ENCODE data around the gene CYP4A22. TPM values are rescaled to one million over a fixed set of nuclear protein-coding genes. Genes with fewer than 3 reads are reported as not detected.
"Not testable (repeated sequence)": the region's sequence is repeated elsewhere in the genome, so short reads cannot be mapped to it uniquely, and the experiment has no call there.

CYP4A22 gene
- total RNA-seq, 1 experiment from 2014 or later = not detected

DNA sequence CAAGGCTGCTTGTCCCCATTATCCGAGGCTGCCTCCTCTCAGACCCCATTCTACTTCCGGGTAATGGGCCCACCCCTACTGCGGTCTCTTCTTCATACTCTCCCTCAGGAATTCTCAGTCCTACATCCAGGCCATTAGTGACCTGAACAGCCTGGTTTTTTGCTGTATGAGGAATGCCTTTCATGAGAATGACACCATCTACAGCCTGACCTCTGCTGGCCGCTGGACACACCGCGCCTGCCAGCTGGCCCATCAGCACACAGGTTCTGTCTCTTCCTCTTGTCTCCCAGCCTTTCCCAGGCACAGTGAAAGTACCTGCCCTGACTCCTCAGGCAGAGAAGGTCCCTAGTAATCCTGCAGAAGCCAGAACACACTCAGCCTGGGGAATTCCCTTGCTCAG lies 6.4 kb downstream of the CYP4A22 start:
- H3K27me3 ChIP-seq, H3K4me3 ChIP-seq, DNase-seq: not testable (repeated sequence)

DNA sequence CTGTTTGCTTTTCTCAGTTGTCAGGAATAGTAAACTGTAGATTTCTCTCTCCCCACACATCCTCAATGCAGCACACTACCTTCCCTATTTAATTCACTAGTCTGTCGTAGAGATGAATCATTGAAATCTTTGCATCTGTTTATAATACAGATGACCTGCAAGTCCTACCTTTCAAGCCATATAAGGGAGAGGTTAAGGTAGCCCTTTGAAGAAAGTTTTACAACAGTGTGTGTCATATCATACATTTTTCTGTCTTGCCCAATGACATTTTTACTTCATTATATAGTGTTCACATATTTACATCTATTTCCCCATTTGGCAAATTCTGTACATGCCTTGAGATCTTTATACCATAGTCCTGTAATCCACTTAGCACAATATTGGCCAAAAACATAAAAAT lies 9.3 kb downstream of the CYP4A22 start:
- H3K4me3 ChIP-seq, DNase-seq, H3K27me3 ChIP-seq, H3K36me3 ChIP-seq, H3K9me3 ChIP-seq: not testable (repeated sequence)

More for the DNA sequence above, 6.4 kb downstream of the CYP4A22 start:
- not testable (repeated sequence) for H3K36me3 ChIP-seq, H3K9me3 ChIP-seq

DNA sequence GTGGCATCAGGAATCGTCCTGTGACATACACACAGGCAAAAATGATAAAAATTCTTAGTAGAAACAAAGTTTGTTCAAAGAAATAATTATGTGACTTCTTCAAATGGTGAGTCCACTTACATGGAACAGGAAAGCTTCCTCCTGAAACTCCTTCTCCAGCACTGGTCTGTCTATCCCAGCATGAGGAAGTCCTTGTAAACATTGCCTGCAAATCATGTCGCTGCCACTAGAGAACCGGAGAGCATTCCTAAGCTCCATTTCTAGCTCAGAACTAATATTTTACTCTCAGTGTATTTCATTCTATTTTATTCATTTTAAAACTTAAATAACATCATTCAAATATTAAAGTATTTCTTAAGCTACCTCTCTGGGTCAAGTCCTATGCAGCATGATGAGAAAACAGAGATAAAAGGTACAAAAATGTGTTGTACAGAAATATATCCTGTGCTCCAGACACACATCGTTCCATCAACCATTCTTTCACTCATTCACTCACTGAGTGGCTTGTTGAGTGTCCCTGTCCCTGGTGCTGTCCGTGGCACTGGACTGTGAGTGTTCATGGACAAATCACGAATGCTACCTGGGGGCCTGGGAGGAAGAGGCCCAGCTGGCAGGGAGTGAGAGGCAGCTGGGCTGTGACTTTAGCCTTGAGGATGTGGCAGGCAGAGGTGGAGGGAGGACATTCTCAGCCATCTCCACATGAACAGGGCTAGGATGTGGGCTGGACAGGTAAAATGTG lies 10.0 kb downstream of the CYP4A22 start:
- no peaks in the 10 kb centered on the region for H3K9me3 ChIP-seq

DNA sequence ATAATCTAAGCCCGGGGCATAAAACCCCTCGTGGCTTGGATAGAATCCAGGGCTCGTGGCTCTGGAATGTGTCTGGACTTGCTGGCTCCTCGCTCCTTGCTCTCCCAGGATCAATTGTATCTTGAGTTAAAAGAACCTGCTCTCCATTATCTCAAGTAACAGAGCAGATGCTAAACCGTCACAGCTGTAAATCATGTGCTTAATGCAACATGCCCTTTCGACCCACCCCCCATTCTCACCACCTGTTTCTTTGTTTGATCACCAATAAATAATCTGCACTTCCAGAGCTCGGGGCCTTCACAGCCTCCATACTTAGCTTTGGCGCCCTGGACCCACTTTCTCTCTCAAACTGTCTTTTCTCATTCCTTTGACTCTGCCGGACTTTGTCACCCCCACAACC lies 11.9 kb downstream of the CYP4A22 start:
- not testable (repeated sequence) for H3K27me3 ChIP-seq, H3K4me3 ChIP-seq, DNase-seq, H3K36me3 ChIP-seq, H3K9me3 ChIP-seq

More for the DNA sequence above, 10.0 kb downstream of the CYP4A22 start:
- no peak for DNase-seq
- no peaks in the 10 kb centered on the region for H3K27me3 ChIP-seq
- no peak overlapping the region for H3K4me3 ChIP-seq
- H3K36me3 ChIP-seq = no peaks in the 10 kb centered on the region

GRCh38 chr1:47156457-47156856 lies 19.2 kb downstream of the CYP4A22 start:
- not testable (repeated sequence) for H3K36me3 ChIP-seq

GRCh38 chr1:47157957-47158356 lies 20.7 kb downstream of the CYP4A22 start:
- H3K9me3 ChIP-seq, H3K36me3 ChIP-seq, H3K27me3 ChIP-seq, H3K4me3 ChIP-seq, DNase-seq: not testable (repeated sequence)

More at GRCh38 chr1:47156457-47156856, 19.2 kb downstream of the CYP4A22 start:
- DNase-seq, H3K9me3 ChIP-seq, H3K27me3 ChIP-seq, H3K4me3 ChIP-seq: not testable (repeated sequence)

DNA sequence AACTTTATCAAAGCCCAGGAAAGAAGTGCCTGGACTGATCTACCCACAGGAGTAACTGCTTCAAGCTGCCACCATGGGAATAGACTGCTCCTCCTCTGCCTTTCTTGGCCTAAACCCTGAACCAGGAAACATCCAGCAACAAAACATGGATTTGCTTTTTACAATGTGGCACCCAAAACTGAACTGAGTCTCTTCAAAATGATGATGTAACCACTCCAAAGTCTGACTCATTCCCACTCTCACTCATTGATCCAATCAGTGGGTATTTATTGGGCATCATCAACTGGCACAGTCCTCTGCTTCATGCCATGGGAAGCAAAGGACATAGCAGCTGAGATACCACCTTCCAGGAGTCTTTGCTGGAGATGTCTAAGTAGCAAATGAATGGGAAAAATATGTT lies 23.5 kb downstream of the CYP4A22 start:
- Histone ChIP-seq H3K36me3 (no peaks in the 10 kb centered on the region), H3K9me3 (no peaks in the 10 kb centered on the region), H3K4me3 (no peak overlapping the region), H3K27me3 (no peaks in the 10 kb centered on the region)
- no peak for DNase-seq

- Histone ChIP-seq H3K27me3 (no peaks in the 10 kb centered on the region), H3K9me3 (no peaks in the 10 kb centered on the region), H3K36me3 (no peaks in the 10 kb centered on the region), H3K4me3 (no peak overlapping the region)
- DNase-seq = no peak
Observed at GRCh38 chr1:47161298-47162040, 24.2 kb downstream of the CYP4A22 start.

- Histone ChIP-seq H3K27me3 (no peaks in the 10 kb centered on the region), H3K36me3 (no peaks in the 10 kb centered on the region), H3K4me3 (no peak overlapping the region), H3K9me3 (no peaks in the 10 kb centered on the region)
- DNase-seq = no peak
Observed at GRCh38 chr1:47164552-47164951, 27.3 kb downstream of the CYP4A22 start.

GRCh38 chr1:47172782-47173181 lies 35.5 kb downstream of the CYP4A22 start:
- H3K4me3 ChIP-seq = no peak overlapping the region
- no peak for DNase-seq
- no peaks in the 10 kb centered on the region for H3K9me3 ChIP-seq
- no peaks in the 10 kb centered on the region for H3K36me3 ChIP-seq
- no peaks in the 10 kb centered on the region; the same call in 1 of the 2 replicates for H3K27me3 ChIP-seq

- no peak for DNase-seq
- Histone ChIP-seq H3K9me3 (no peaks in the 10 kb centered on the region), H3K27me3 (no peaks in the 10 kb centered on the region; the same call in 1 of the 2 replicates), H3K36me3 (no peaks in the 10 kb centered on the region), H3K4me3 (no peak overlapping the region)
Observed at GRCh38 chr1:47174656-47175020, 37.4 kb downstream of the CYP4A22 start.

DNA sequence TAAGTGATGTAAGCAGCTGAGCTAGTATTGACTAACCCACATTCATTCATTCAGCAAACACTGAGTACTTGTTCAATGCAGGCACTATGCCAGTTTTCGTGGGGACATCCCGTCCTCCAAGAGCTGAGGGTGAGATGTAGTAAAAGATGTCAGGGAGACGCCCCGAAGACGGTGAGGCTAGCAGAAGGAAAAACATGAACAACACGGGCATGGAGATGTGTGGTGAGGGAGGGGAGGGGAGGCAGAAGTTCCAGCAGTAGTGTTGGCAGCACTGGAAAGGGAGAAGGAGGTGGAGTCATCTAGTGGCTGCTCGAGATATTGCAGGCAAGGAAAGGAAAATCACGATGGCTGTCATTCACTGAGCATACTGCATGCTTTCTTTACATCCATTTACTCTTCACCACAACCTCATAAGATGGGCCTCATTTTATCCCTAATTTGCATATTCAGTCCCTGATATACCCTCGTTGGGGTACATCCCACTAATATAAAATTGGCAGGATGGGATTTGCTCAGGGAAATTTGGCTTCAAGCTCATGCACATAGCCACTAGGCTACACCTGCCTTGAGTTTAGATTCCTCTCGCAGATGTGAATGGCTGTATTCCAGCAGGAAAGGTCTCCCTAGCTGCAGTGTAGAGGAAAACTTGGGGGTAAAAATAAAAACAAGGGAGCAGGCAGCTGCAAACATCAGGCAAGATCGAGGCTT lies 38.1 kb downstream of the CYP4A22 start:
- Histone ChIP-seq H3K4me3 (no peak overlapping the region), H3K27me3 (no peaks in the 10 kb centered on the region; the same call in 1 of the 2 replicates), H3K9me3 (no peaks in the 10 kb centered on the region), H3K36me3 (no peaks in the 10 kb centered on the region)
- peak; percentile 49 for DNase-seq

DNA sequence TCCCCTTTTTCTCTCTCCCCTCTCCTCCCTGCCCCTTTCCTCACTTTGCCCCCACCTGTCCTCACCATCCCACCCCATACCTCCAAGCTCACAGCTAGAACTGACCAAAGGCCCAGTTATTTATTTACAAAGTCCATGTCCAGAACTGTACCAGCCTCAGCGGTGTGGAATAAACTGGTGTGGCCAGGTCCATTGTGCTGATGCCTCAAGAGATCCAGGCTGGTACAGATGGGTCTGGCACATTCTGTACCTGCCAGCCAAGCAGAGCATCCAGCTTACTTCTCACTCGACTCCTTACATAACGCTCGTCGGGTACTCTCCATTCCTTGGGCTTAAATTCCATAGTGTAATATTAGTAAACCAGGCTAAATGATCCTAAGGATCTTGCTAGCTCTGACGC lies 40.8 kb downstream of the CYP4A22 start:
- no peak for DNase-seq
- H3K4me3 ChIP-seq = no peak overlapping the region
- H3K9me3 ChIP-seq = no peaks in the 10 kb centered on the region
- no peaks in the 10 kb centered on the region; the same call in 1 of the 2 replicates for H3K27me3 ChIP-seq
- H3K36me3 ChIP-seq = no peaks in the 10 kb centered on the region

DNA sequence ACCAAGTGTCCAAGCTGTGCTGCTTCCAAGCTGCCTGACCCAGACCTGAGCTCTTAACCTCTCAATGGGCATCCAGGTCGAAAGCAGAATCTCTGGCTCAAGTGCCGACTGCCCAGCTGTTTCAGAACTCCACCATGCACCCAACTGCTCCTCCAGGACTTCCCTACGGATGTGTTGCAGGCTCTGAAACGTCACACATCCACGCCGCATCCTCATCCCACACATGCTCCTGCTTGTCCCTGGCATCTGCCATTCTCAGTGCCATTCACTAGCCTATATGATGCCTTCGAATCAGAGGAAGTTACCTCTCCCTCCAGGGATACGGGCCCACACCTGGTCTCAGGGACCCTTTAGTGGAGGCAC lies 41.4 kb downstream of the CYP4A22 start:
- no peak for DNase-seq
- no peaks in the 10 kb centered on the region for H3K9me3 ChIP-seq
- no peaks in the 10 kb centered on the region; the same call in 1 of the 2 replicates for H3K27me3 ChIP-seq
- no peaks in the 10 kb centered on the region for H3K36me3 ChIP-seq
- H3K4me3 ChIP-seq = 0 out of 2 replicates have a peak overlapping the region, but pooled peaks have one; percentile 10

GRCh38 chr1:47179017-47179987 lies 42.1 kb downstream of the CYP4A22 start:
- H3K9me3 ChIP-seq = no peaks in the 10 kb centered on the region
- peak; percentile 92 for DNase-seq

DNA sequence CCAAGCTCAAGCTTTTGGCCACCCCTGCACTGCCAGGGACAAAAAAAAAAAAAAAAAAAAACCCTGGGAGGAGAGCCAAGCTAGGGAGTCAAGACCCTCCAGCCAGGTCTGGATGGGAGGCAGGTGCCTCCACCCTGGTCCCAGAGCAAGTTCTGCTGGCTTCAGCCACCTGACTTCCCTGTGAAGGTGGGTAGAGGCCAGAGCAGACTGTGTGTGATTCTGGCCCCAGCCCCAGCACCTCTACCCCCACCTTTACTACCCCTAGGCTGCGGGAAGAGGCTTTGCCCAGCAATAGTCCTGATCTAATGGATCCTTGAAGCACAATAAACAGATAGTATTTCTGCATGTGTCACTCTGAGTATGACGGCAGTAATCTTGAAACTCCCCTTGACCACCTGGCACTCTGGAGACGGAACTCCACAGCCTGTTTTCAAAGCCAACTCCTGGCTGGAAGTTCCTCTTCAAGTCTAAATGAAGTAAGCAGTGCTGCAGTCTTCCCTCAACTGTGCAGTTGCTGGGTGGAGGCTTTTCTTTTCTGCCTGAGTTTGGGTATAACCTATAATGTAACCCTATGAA lies 42.8 kb downstream of the CYP4A22 start:
- no peaks in the 10 kb centered on the region for H3K27me3 ChIP-seq
- no peak overlapping the region for H3K4me3 ChIP-seq
- H3K9me3 ChIP-seq = no peaks in the 10 kb centered on the region

More at GRCh38 chr1:47179017-47179987, 42.1 kb downstream of the CYP4A22 start:
- H3K36me3 ChIP-seq = no peaks in the 10 kb centered on the region
- H3K27me3 ChIP-seq = no peaks in the 10 kb centered on the region; the same call in 1 of the 2 replicates
- H3K4me3 ChIP-seq = peak overlapping the region; percentile 33

More for the DNA sequence above, 42.8 kb downstream of the CYP4A22 start:
- DNase-seq = no peak
- H3K36me3 ChIP-seq = no peaks in the 10 kb centered on the region
